ENCODE data around the gene STK25. TPM values are rescaled to one million over a fixed set of nuclear protein-coding genes. Genes with fewer than 3 reads are reported as not detected.

Gene STK25
- total RNA-seq, 2 donors from 2014 or later, result 87.8 to 144 TPM

GRCh38 chr2:241491549-241492173, 16.7 kb downstream of the STK25 start:
- intact Hi-C loops (cut with DNase I), result no loop called here
- Histone ChIP-seq H3K27ac (no peak overlapping the region), H3K4me1 (no peaks in the 10 kb centered on the region), H3K36me3 (peaks cover 12% of the 10 kb centered on the region), H3K4me3 (no peak overlapping the region), H3K9ac (ENCODE audit: low read depth in 2 of 2, low read length in 2 of 2) (no peak overlapping the region), H3K27me3 (no peaks in the 10 kb centered on the region), H3K9me3 (no peaks in the 10 kb centered on the region)
- no peak for DNase-seq
- TF ChIP-seq CTCF (IDR thresholded peaks at IDR 0.05), result no peak

GRCh38 chr2:241490825-241491506, 17.4 kb downstream of the STK25 start:
- Histone ChIP-seq H3K27ac (no peak overlapping the region), H3K9me3 (no peaks in the 10 kb centered on the region), H3K27me3 (no peaks in the 10 kb centered on the region), H3K36me3 (peaks cover 12% of the 10 kb centered on the region), H3K9ac (ENCODE audit: low read depth in 2 of 2, low read length in 2 of 2) (peak overlapping the region; percentile 26 to 64), H3K4me3 (no peak overlapping the region), H3K4me1 (no peaks in the 10 kb centered on the region)
- DNase-seq, result no peak
- TF ChIP-seq CTCF (IDR thresholded peaks at IDR 0.05), result no peak
- intact Hi-C loops (cut with DNase I), result no loop called here

- no peak overlapping the region for H3K4me3 ChIP-seq
Observed at GRCh38 chr2:241489733-241490680, 18.4 kb downstream of the STK25 start.

GRCh38 chr2:241489088-241489487, 19.3 kb downstream of the STK25 start:
- Histone ChIP-seq H3K27me3 (no peaks in the 10 kb centered on the region), H3K9ac (ENCODE audit: low read depth in 2 of 2, low read length in 2 of 2) (no peak overlapping the region), H3K4me3 (no peak overlapping the region), H3K36me3 (peaks cover 15% of the 10 kb centered on the region), H3K27ac (no peak overlapping the region), H3K4me1 (no peaks in the 10 kb centered on the region), H3K9me3 (no peaks in the 10 kb centered on the region)
- no peak for DNase-seq
- no peak for TF ChIP-seq CTCF (IDR thresholded peaks at IDR 0.05)
- intact Hi-C loops (cut with DNase I), result no loop called here

More at GRCh38 chr2:241489733-241490680, 18.4 kb downstream of the STK25 start:
- no peaks in the 10 kb centered on the region for H3K27me3 ChIP-seq
- no peaks in the 10 kb centered on the region for H3K4me1 ChIP-seq
- H3K27ac ChIP-seq, result no peak overlapping the region
- H3K36me3 ChIP-seq, result peaks cover 12% of the 10 kb centered on the region
- DNase-seq, result peak; percentile 63
- no peaks in the 10 kb centered on the region for H3K9me3 ChIP-seq
- TF ChIP-seq CTCF (IDR thresholded peaks at IDR 0.05), result no peak
- intact Hi-C loops (cut with DNase I), result no loop called here
- H3K9ac ChIP-seq (ENCODE audit: low read depth in 2 of 2, low read length in 2 of 2), result peak overlapping the region; percentile 26 to 64

GRCh38 chr2:241485172-241485911, 23.0 kb downstream of the STK25 start:
- Histone ChIP-seq H3K9me3 (no peaks in the 10 kb centered on the region), H3K4me3 (no peak overlapping the region), H3K9ac (ENCODE audit: low read depth in 2 of 2, low read length in 2 of 2) (no peak overlapping the region), H3K36me3 (peaks cover 4% of the 10 kb centered on the region), H3K27ac (no peak overlapping the region), H3K4me1 (no peaks in the 10 kb centered on the region), H3K27me3 (no peaks in the 10 kb centered on the region)
- no peak for DNase-seq
- TF ChIP-seq CTCF (IDR thresholded peaks at IDR 0.05), result no peak
- intact Hi-C loops (cut with DNase I), result no loop called here

All from colonic mucosa (tissue), 4 donors.